Eye (tissue), 1 donor: ENCODE results near the gene PLAC9.
A peak's percentile ranks its signal among the peaks of the same experiment; 100 is the strongest.
"Not testable (repeated sequence)": the region's sequence is repeated elsewhere in the genome, so short reads cannot be mapped to it uniquely, and the experiment has no call there.

Experiments
- DNase-seq: peaks from one replicate; pipeline ENCODE4 v3.0.0-alpha.2; 2015

The PLAC9 gene

GRCh38 chr10:80132299-80133139 is at the start of gene PLAC9:
TSS of gene PLAC9 (plus strand) at chr10:80132730. CDS start at chr10:80132763, 33 bp downstream.
- DNase-seq: peak; percentile 68

DNA sequence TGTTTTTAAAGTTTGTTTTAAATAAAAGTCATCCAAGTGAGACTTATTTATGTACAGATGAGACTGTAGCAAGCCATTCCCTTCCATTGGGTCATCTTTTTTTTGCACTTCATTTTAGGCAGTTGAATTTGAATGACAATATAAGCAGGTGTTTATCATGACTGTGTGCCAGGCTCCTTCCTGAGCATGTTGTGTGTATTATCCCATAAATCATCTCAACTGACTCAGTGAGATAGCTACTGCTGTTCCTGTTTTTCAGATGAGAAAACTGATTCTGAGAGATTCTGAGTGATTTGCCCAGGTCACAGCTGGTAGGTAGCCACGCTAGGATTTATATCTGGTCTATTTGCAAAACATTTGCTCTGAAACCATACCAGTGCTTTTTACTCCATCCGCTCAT is 42.4 kb upstream of the PLAC9 start:
- no peak for DNase-seq

DNA sequence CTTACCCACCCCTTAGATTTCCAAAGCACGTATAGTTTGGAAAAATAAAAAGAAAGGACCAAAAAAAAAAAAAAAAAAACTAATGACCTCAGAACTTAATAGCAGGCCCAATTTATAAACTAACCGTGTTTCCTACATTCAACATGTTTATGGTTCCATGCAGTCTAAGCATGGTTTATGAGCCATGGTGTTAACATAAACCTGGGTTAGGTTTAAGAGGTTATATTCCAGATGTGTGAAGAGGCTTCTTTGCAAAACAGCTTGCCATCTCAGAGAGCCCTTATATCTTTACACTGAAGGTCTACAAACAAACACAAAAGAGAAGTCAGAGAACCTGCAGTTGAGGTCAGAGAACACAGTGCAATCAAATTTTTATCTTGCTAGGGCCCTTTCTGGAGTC is 38.3 kb upstream of the PLAC9 start:
- no peak for DNase-seq

GRCh38 chr10:80098272-80098671 is 34.3 kb upstream of the PLAC9 start:
- DNase-seq: not testable (repeated sequence)

DNA sequence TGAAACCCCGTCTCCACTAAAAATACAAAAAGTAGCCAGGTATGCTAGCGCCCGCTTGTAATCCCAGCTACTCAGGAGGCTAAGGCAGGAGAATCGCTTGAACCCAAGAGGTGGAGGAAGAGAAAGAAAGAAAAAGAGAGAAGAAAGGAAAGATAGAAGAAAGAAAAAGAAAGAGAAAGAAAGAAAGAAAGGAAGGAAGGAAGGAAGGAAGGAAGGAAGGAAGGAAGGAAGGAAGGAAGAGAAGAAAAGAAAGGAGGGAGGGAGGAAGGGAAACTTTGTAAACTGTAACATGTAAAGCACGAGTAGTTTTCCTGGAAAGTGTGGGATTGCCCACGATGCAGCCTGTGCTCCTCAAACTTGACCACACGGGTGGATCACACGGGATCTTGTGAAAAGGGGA is 33.2 kb upstream of the PLAC9 start:
- DNase-seq: not testable (repeated sequence)

- DNase-seq: no peak
Measured at GRCh38 chr10:80100116-80100515, 32.4 kb upstream of the PLAC9 start.

DNA sequence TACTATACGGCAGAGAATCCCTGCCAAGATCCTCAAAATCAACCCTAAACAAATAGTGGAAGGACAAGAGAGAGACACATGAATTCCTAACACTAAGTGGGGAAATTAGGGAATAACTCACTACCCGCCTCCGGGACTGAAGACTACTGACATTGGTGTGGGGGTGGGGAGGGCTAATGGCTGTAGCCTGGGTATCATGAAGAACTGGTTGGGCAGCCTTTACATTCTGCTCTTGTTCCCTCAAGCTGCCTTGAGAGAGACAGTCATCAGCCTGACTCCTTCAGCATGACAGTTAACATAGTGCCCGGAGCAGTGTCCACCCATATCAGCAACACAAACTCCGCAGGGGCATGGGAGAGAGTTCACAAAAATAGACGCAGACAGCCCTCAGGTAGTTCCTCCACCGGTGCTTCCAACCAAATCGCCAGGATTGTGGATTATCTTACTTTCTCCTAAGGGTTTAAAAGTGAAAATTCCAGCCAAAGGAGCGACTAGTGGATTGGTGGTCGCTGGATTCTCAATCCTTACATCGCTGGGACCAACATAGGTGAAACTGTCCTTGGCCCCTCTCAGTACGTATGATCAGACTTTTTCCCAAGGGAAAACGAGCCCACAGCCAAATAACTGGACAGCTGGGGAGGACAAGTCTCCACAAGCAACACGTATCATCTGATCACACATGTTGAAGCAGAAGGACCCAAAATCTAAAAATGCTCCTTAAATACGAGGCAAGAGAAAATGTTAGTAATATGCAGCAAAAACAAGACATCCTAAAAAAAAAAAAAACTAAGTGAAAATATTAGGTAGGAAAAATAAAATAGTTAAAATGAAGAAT is 31.5 kb upstream of the PLAC9 start:
- DNase-seq: no peak

- peak; percentile 85 for DNase-seq
Measured at GRCh38 chr10:80104066-80104926, 28.2 kb upstream of the PLAC9 start.

DNA sequence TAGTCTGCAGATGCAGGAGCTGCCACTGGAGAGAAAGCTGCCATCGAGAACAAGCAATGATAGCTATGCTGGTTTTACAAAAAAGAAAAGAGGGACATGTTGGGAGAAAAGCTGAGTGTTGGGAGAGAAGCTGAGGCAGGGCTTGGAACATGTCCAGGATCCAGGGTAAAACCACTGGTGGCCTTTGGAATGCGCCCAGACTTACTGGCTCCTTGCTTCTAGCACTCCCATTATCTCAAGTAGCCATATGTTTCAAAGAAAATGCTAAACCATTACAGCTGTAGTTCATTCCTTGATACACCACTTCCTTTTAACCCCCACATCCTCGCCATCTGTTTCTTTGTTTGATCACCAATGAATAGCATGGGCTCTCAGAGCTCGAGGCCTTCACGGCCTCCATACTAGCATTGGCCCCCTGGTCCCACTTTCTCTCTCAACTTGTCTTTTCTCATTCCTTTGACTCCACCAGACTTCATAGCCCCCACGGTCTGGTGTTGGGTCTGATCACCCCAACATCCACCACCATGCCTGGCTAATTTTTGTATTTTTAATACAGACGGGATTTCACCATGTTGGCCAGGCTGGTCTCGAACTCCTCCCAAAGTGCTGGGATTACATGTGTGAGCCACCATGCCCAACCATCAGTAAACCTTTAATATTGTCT is 23.8 kb upstream of the PLAC9 start:
- DNase-seq: no peak

DNA sequence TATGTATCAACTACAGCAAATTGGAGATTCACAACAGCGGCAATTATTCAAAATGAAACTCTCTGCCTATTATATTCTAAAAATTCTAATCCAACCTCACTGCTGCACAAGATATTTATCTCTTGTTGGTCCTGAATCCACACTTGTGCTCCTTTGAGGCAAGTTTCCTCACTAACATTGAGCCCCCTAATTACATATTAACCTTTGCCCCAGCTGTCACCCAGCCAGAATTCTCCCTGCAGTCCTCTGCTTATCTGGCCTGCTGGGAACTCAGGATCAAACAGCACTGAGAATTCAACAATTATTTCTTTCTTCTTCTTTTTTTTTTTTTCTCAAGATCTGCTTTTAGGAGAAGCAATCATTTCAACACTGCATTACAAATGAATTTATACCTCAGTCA is 21.5 kb upstream of the PLAC9 start:
- peak; percentile 51 for DNase-seq

- no peak for DNase-seq
Measured at GRCh38 chr10:80118669-80119068, 13.9 kb upstream of the PLAC9 start.

- no peak for DNase-seq
Measured at GRCh38 chr10:80122110-80122710, 10.3 kb upstream of the PLAC9 start.

GRCh38 chr10:80122746-80123145 is 9.8 kb upstream of the PLAC9 start:
- DNase-seq: no peak

DNA sequence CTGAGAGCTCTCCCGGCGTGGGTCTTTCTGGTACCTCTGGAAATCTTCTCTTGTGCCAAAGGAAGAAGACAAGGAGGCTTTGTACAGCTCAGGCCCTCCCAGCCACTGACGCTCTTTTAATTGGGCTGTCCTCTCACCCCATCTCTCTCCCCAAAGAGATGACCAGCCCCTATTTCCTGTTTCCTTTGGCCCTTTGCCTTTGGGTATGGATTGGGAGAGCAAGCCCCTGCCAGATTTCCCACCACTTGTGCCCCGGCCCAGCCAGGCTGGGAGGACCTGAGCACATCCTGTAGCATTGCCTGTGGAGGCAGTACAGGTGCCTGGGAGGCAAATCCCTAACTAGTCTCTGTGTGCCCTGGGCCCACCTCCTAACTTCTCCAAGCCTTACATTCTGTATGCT is 5.7 kb upstream of the PLAC9 start:
- no peak for DNase-seq

GRCh38 chr10:80131499-80131901 is 1.0 kb upstream of the PLAC9 start:
- DNase-seq: peak; percentile 36

DNA sequence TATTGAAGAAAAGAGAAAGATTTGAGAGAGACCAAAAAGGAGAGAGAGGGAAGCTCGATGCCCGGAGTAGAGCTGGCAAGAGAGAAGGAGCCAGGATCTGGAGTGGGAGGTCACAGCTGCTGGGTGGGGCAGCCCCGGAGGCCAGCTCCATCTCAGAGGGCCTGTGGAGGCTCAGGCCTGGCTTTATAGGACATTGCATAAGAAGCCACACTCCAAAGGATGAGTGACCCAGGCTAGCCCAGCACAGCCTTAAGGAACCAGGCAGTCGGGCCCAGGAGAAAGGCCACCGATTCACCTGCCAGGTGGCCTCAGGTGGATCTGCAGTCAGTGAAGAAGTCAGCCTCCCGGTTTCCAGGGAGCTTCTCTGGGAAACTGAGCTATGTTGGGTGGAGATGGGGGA is 676 bp downstream of the PLAC9 start:
- DNase-seq: no peak

GRCh38 chr10:80133687-80134086 is 1.2 kb downstream of the PLAC9 start:
- DNase-seq: not testable (repeated sequence)

GRCh38 chr10:80136134-80136571 is 3.6 kb downstream of the PLAC9 start:
- DNase-seq: peak; percentile 74

GRCh38 chr10:80137031-80137862 is 4.7 kb downstream of the PLAC9 start:
- DNase-seq: peak; percentile 71

- peak; percentile 65 for DNase-seq
Measured at GRCh38 chr10:80137920-80138319, 5.4 kb downstream of the PLAC9 start.

DNA sequence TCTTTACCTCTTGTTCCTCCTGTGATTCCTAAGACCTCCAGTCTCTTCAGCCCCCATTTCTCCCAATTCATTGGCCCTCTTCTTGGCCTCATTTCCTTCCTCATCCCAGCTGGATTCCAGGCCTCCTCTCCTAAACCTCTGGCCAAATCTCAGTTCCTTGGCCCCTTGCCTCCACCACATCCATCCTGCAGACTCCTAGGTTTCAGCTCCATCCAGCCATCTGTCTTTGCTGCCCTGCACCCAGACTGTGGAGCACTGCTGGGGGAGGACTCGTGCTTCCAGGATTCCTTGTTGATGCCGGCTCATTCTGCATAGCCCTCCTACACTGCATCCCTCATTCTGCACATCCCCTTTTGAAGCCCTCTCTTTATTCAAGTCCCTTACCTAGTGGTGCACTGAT is 6.7 kb downstream of the PLAC9 start:
- no peak for DNase-seq
